GM19035 (cell line): ENCODE measurements around the gene TLDC2.
"Not testable (repeated sequence)": the region's sequence is repeated elsewhere in the genome, so short reads cannot be mapped to it uniquely, and the experiment has no call there.

ENCODE experiments used
- ATAC-seq: cut with Tn5 transposase; IDR thresholded peaks from one replicate; pipeline ENCODE4 v1.9.1; 2021; ENCODE audit not compliant: unreplicated experiment

The TLDC2 gene

DNA sequence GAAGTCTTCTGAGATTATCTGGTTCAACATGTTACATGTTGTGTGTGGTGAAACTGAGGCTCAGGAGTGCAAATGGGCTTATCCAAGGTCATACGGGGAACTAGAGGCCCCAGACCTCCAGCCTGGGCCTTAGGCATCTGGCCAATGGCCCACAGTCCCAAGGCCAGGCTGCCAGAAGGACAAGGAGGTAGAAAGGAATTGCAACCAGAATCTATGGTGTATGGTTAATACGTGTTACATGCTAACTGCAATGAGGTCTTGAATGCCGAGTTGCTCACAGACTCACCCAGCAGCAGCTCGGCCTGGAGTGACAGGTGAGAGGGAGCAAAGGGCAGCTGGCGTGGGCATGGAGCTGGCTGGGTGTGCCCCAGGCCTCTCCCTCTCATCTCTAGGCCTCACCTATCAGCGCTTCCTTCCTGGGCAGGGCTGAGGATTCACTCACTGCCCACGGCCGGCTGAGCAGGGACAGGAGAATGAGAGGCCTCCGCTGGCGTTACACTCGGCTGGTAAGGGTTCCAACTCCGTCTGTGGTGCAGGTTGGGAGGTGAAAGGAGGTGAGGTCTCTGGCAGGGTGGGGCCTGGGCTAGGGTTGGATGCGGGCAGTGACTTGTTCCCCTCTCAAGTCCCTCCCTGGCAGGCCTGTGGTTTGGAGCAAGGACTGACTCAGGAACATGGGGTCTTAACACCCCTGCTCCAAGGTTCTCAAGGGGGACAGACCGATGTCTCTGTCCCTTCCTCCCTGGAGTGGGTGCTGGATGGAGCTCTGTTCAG, at the start of gene TLDC2:
Gene TLDC2, plus strand, starts transcription at position 437 of the 771 bp plus-strand sequence. Its CDS starts 37 bp downstream, at position 474.
- ATAC-seq = no peak

DNA sequence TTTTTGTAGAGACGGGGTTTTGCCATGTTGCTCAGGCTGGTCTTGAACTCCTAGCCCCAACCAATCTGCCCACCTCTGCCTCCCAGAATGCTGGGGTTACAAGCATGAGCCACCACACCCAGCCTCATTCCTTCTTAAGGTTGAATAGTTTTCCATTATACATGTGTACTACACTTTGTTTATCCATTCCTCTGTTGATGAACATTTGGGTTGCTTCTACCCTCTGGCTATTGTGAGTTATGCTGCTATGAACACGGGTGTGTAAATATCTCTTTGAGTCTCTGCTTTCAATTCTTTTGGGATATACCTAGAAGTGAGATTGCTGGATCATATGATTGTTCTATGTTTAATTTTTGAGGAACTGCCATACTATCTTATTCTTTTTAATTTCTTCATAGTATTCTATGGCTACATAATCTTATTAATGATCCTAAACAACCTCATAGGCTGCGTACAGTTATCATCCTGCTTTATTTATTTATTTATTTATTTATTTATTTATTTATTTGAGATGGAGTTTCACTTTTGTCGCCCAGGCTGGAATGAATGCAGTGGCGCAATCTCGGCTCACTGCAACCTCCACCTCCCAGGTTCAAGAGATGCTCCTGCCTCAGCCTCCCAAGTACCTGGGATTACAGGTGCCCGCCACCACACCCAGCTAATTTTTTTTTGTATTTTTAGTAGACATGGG, 49.2 kb upstream of the TLDC2 start:
- no peak for ATAC-seq

DNA sequence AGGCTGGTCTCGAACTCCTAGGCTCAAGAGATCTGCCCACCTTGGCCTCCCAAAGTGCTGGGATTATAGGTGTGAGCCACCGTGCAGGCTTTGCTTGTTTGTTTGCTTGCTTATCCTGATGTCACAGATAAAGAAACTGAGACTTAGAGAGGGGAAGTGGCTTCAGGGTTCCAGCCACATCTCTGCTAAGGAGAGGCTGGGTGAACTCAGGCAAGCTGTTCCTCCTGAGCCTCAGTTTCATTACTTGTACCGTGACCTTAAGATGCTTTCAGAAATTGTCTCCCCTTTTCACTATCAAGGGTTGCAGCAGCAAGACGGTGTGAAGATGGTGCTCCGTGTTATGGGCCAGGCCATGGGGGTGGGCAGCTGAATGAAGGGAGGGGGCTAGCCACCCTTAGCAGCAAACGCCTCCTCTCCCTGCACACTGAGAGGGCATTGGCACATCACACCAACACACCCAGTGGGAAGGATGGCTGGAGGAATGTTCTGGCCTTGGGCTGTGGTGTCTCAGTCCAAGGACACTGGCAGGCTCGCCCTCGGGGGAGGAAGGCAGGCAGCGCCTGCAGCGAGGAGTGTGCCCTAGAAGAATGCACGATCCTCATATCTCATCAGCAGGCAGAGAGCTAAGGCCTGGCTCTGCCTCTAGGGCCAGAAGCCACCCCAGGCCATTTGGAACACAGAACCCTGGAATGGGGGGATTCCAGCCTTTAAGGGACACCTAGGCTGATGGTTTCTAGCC, 48.2 kb upstream of the TLDC2 start:
- peak; percentile 80 for ATAC-seq

DNA sequence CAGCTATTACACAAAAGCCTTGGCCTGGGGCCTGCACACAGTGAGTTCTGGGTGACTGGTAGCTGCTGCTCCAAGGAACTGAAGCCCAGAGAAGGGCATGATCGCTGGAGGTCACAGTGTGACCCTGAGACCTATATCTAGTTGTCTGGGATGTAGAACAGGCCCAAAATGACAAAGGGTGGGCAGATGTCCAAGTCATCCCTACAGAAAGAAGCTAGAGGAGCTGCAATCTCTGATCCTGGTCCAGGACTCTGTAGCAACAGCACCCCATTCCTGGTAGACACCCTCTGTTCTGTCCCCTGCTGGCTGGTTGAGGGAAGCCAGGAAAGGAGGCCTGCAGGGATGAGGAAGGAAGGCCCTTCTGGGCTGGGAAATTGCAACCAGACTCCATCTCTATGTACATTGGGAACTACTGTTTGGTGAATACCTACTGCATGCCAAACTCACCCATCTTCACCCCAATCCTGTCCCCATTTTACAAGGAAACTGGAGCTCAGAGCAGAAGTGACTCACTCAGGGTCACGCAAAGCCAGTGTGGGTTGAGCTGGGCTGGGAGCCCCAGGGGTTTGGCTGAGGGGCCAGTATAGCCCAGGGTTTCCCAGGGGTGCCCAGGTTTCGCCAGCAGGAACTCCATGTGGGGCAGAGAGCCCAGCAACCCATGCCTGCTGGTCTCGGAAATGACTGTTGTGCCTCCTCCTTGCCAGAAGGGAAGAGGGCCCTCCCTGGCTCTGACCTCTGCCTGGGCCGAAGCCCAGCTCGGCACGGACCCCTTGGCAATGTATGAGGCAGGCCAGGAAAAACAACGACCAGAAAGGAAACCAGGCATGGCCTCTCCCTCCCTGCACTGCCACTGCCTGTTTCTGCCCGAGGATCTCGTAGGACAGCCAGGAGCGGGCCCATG, 44.9 kb upstream of the TLDC2 start:
- ATAC-seq = no peak

GRCh38 chr20:36832791-36833190, 43.1 kb upstream of the TLDC2 start:
- ATAC-seq = no peak

GRCh38 chr20:36833275-36834020, 42.5 kb upstream of the TLDC2 start:
- ATAC-seq = no peak

DNA sequence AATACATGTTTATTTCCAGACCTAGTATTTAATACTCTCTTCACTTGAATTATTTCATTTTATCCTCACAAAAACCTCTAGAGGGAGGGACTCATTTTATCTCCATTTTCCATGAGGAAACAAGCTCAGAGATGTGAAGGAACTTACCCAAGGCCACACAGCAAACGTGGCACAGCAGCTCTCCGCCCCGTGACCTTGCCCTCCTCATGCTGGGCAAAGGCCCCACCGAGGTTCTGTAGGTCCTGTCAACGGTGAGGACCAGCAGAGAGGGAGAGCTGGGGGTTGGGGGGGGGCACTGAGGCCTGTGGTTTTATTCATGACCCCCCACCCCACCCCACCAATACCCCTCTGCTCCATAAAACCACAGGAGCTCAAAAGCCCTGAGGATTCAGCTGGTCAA, 40.9 kb upstream of the TLDC2 start:
- no peak for ATAC-seq

GRCh38 chr20:36835453-36836198, 40.3 kb upstream of the TLDC2 start:
- peak; percentile 88 for ATAC-seq

GRCh38 chr20:36836591-36837269, 39.2 kb upstream of the TLDC2 start:
- no peak for ATAC-seq

DNA sequence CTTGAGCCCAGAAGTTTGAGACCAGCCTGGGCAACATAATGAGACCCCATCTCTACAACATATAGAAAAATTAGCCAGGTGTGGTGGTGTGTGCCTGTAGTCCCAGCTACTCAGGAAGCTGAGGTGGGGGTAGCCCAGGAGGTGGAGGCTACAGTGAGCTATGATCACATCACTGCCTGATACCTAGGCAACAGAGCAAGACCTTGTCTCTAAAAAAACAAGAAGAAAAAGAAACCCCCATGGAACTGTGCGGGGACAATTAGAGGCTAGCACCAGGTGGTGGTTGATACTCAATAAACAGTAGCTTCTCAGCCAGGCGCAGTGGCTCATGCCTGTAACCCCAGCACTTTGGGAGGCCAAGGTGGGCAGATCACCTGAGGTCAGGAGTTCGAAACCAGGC, 37.6 kb upstream of the TLDC2 start:
- ATAC-seq = not testable (repeated sequence)

DNA sequence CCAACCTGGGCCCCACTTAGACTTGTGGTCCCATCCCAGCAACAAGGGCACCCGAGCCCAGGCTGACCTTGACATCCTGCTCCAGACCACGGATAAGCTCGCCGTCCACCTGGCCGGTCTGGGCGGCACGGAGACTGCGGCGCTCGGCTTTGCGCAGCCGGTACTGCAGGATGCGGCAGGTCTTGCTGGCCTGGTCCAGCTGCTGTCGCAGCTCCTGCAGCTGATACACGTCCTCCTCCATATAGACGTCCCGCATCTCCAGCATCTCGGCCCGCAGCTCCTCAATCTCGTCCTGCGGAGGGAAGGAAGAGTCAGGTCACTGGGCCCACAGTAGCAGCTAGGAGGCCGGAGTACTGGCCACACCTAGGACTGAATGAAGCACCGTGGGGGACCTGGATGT, 36.8 kb upstream of the TLDC2 start:
- ATAC-seq = no peak

- not testable (repeated sequence) for ATAC-seq
These were observed 34.9 kb upstream of the TLDC2 start for GRCh38 chr20:36841030-36841429.

GRCh38 chr20:36845288-36845971, 30.5 kb upstream of the TLDC2 start:
- ATAC-seq = no peak

GRCh38 chr20:36847009-36847709, 28.8 kb upstream of the TLDC2 start:
- ATAC-seq = no peak

DNA sequence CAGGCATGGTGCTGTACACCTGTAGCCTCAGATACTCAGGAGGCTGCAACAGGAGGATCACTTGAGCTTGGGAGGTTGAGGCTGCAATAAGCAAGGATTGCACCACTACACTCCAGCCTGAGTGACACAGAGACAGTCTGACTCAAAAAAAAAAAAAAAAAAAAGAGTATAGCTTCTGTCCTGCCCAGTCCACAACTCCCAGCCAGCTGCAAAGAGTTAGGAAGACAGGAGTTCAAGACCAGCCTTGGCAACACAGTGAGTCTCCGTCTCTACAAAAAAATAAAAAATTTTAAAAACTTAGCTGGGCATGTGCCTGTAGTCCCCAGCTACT, 28.3 kb upstream of the TLDC2 start:
- no peak for ATAC-seq

DNA sequence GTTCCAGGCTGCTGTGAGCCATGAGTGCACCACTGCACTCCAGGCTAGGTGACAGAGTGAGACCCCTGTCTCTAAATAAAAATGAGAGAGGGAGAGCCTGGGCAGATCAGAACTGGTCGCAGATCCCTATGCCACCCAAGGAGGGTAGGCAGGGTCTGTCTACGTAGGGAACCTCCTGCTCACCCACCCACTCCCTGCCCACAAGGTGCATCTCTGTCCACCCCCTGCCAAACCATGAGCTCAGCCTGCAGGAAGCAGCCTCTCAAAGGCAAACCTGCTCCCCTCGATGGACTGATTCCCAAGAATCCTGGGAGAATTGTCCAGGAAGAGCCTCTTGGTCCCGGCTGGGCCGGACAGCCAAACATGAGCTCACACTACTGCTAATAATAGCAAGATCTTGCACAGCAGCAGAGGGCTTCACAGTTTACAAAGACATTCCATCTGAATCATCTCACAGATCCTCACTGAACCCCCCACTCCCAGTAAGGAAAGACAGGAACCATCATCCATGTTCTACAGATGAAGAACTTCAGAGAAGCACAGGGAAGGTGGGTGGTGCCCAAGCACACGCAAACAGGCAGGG, 27.8 kb upstream of the TLDC2 start:
- no peak for ATAC-seq

DNA sequence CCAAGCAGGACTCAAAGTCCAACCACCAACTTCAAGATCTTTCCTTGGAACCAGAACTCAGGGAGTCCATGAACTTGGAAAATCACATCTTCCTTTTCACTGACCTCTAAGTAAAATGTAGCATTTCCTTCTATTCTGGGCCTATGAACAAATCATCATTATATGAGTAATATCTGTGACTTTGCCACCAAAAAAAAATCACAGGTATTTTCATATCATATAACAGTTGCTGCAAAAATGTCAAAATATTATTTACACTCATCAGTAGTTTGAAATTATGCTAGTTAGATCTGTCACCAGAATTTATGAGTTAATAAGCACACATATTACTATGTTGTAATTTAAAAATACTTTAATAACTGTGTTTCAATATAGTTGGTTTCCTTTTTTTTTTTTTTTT, 27.3 kb upstream of the TLDC2 start:
- ATAC-seq = no peak
